Endothelial cell of umbilical vein (primary cell): ENCODE results near the gene MYO5B. TPM values are rescaled to one million over a fixed set of nuclear protein-coding genes. Genes with fewer than 3 reads are reported as not detected.

Experiments used
- BruUV-seq: library from RNA; stranded (reverse); fragments of 400-500 nt; replicated peaks from 2 replicates; lab custom pipeline; 2021; lab: Mats Ljungman, UMichigan
- CTCF ChIA-PET: fragments of 300-600, 350-600 bp; sonication (Branson Sonifier 250); formaldehyde crosslinking; loops from one replicate; lab custom pipeline; 2021; ENCODE audit warnings: antibody characterized with exemption, inconsistent platforms; lab: Charles Lee
- POLR2A ChIA-PET: fragments of 300-600, 350-600 bp; sonication (Branson Sonifier 250); formaldehyde crosslinking; loops from one replicate; lab custom pipeline; 2021; ENCODE audit warnings: antibody characterized with exemption, inconsistent platforms; lab: Charles Lee
- DNase-seq: peaks from one replicate; pipeline ENCODE4 v3.0.0-alpha.2; 2011; ENCODE audit warnings: low read depth, low spot score
- FAIRE-seq: peaks from 2 replicates; lab custom pipeline; 2011; peaks lifted over from hg19 to GRCh38; lab: Jason Lieb, UNC
- H2AFZ ChIP-seq: 2 replicates; pipeline ENCODE4 v1.6.0; 2012; ENCODE audit warnings: low read depth, low read length, control low read depth, inconsistent platforms
- H3K27ac ChIP-seq: 2 replicates; pipeline ENCODE4 v1.5.1; 2011; ENCODE audit warnings: low read depth, mild to moderate bottlenecking, control low read depth, low read length, moderate library complexity; ENCODE audit not compliant: insufficient read depth
- H3K27me3 ChIP-seq, 2 experiments: 2 replicates each; pipeline versions ENCODE4 v1.6.0 to v1.6.1; 2011; ENCODE audit warnings: low read length in 2 of 2, mixed read lengths in 1 of 2; ENCODE audit not compliant: control insufficient read depth in 2 of 2, insufficient read depth in 2 of 2
- H3K36me3 ChIP-seq, 2 experiments: 2 replicates in 1 of 2; 3 replicates in 1 of 2; pipeline ENCODE4 v1.5.1; 2011; ENCODE audit warnings: low read length in 2 of 2, mild to moderate bottlenecking in 1 of 2, moderate library complexity in 1 of 2; ENCODE audit not compliant: control insufficient read depth in 2 of 2, insufficient read depth in 2 of 2; ENCODE audit errors: extremely low read depth in 1 of 2
- H3K4me1 ChIP-seq: 3 replicates; pipeline ENCODE4 v1.5.1; 2011; ENCODE audit warnings: mild to moderate bottlenecking, low read length; ENCODE audit not compliant: control insufficient read depth, insufficient read depth; ENCODE audit errors: extremely low read depth
- H3K4me2 ChIP-seq: 2 replicates; pipeline ENCODE4 v1.6.1; 2011; ENCODE audit warnings: low read length, control low read depth, mixed read lengths; ENCODE audit not compliant: insufficient read depth
- H3K4me3 ChIP-seq, 3 experiments: fragments of 200-600 bp in 1 of 3; sonication (generic), shearing (Covaris generic) in 1 of 3; replicated peaks in 1 of 3; 2 replicates each; pipeline ENCODE4 v1.5.1; 2011 to 2016; ENCODE audit warnings: control low read depth in 3 of 3, low read length in 3 of 3, mild to moderate bottlenecking in 2 of 3, inconsistent platforms in 1 of 3, low read depth in 1 of 3, moderate library complexity in 1 of 3; ENCODE audit not compliant: insufficient read depth in 1 of 3
- H3K79me2 ChIP-seq: 2 replicates; pipeline ENCODE4 v1.6.0; 2012; ENCODE audit warnings: low read length, inconsistent platforms; ENCODE audit not compliant: control insufficient read depth, insufficient read depth
- H3K9ac ChIP-seq: replicated peaks from 2 replicates; pipeline ENCODE3; 2011; ENCODE audit warnings: low read length, control low read depth; ENCODE audit not compliant: insufficient read depth; ENCODE audit errors: extremely low read depth
- H3K9me1 ChIP-seq: replicated peaks from 3 replicates; pipeline ENCODE4 v1.6.0; 2011; ENCODE audit warnings: mild to moderate bottlenecking, low read length; ENCODE audit not compliant: control insufficient read depth, insufficient read depth; ENCODE audit errors: extremely low read depth
- H3K9me3 ChIP-seq: replicated peaks from 2 replicates; pipeline ENCODE4 v1.5.1; 2012; ENCODE audit warnings: low read length, inconsistent platforms; ENCODE audit not compliant: control insufficient read depth, insufficient read depth
- H4K20me1 ChIP-seq: replicated peaks from 2 replicates; pipeline ENCODE3; 2011; ENCODE audit warnings: mild to moderate bottlenecking, low read length; ENCODE audit not compliant: control insufficient read depth, insufficient read depth; ENCODE audit errors: extremely low read depth
- EZH2 ChIP-seq: IDR thresholded peaks from 2 replicates; pipeline ENCODE4 v1.6.1; 2012; ENCODE audit warnings: borderline replicate concordance, low read depth, mild to moderate bottlenecking, moderate library complexity, low read length, inconsistent platforms; ENCODE audit not compliant: severe bottlenecking
- JUN ChIP-seq: IDR thresholded peaks from 2 replicates; pipeline ENCODE4 v1.6.1; 2011; ENCODE audit warnings: borderline replicate concordance, low read depth; ENCODE audit not compliant: insufficient read length, insufficient read depth
- POLR2AphosphoS5 ChIP-seq: IDR thresholded peaks from 2 replicates; pipeline ENCODE4 v1.6.1; 2012; ENCODE audit warnings: low read depth, mild to moderate bottlenecking, control low read depth, low read length, moderate library complexity; ENCODE audit not compliant: insufficient read depth
- dilution Hi-C: fragments of 300-500 bp; cut with MboI; formaldehyde crosslinking; loops from one replicate; pipeline ENCODE4 v1.15.0; 2019; ENCODE audit warnings: low sequenced_read_pairs; ENCODE audit not compliant: extremely low pct_ligation_motif_present
- intact Hi-C: fragments of 100-400 bp; cut with micrococcal nuclease; formaldehyde crosslinking; loops from one replicate; pipeline ENCODE4 v1.10.0; 2022
- polyA plus RNA-seq, 4 experiments: library from polyadenylated mRNA; depleted of rRNA in 3 of 4; stranded (reverse) in 3 of 4; unstranded in 1 of 4; fragments of >200 nt; gene quantifications; 2 replicates each; pipeline versions ENCODE4 v1.2.1 to v1.2.3, GENCODE V29; 2011 to 2012; ENCODE audit warnings: missing spikeins in 1 of 4
- total RNA-seq: library from RNA; stranded (reverse); gene quantifications from 2 replicates; pipeline ENCODE4 v1.2.3, GENCODE V29; 2021
- TF ChIP-seq, protein P1 (sequence below): IDR thresholded peaks from 2 replicates; pipeline ENCODE4 v1.6.1; 2011; ENCODE audit not compliant: insufficient read depth, insufficient read length
- TF ChIP-seq, protein P2 (sequence below), 2 donors: IDR thresholded peaks; 1 replicate in 1 of 2; 2 replicates in 1 of 2; pipeline ENCODE4 v1.5.1; 2011; ENCODE audit warnings: low read length in 2 of 2, mild to moderate bottlenecking in 2 of 2, moderate library complexity in 2 of 2, control low read depth in 1 of 2, inconsistent platforms in 1 of 2, low read depth in 1 of 2; ENCODE audit not compliant: insufficient read depth in 1 of 2; ENCODE audit errors: extremely low read depth in 1 of 2

MYO5B gene
- total and polyA plus RNA-seq, 2 donors (not counting 3 experiments of a cell fraction or from before 2014, with no cell fraction given): 0.54 to 1.1 TPM

DNA sequence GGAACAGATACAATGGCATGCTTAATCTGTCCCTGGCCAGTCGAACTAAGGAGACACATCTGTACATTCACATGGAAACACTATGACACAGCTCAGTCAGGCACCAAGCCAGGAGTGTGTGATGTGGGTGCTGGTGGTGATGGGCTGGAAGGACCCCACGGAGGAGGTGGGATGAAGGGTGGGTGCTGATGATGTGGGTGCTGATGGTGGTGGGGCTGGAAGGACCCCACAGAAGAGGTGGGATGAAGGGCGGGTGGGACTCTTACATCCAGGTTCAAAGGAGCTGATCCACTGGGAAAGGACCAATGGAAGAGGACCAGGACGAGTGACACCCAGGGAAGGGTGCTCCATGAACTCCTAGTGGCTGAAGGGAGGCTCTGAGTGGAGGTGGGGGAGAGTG, 346.8 kb downstream of the MYO5B start:
- FAIRE-seq (no peak), DNase-seq (no peak)
- peaks cover 13% of the 10 kb centered on the region for H3K4me1 ChIP-seq
- BruUV-seq: no TSS peak
- H3K79me2 ChIP-seq: no peaks in the 10 kb centered on the region
- H3K27me3 ChIP-seq: no peaks in the 10 kb centered on the region
- CTCF ChIA-PET: interaction anchor here (0.7 to 5.6 kb wide), 3 partner anchors 11 to 339 kb away, joined by 3 to 38 read pairs (median 3); no protein-coding TSS in a partner anchor
- H3K27ac ChIP-seq: no peak overlapping the region
- dilution Hi-C loops (no loop called here), intact Hi-C loops (no loop called here)
- no peaks in the 10 kb centered on the region for H3K36me3 ChIP-seq
- POLR2A ChIA-PET: no interaction called here
- no peaks in the 10 kb centered on the region for H3K9me3 ChIP-seq
- H3K9ac ChIP-seq: no peak overlapping the region
- no peak overlapping the region for H2AFZ ChIP-seq
- TF ChIP-seq, protein P1, sequence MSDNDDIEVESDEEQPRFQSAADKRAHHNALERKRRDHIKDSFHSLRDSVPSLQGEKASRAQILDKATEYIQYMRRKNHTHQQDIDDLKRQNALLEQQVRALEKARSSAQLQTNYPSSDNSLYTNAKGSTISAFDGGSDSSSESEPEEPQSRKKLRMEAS: no peak
- TF ChIP-seq JUN (no peak), EZH2 (no peak), POLR2AphosphoS5 (no peak)
- TF ChIP-seq, protein P2, sequence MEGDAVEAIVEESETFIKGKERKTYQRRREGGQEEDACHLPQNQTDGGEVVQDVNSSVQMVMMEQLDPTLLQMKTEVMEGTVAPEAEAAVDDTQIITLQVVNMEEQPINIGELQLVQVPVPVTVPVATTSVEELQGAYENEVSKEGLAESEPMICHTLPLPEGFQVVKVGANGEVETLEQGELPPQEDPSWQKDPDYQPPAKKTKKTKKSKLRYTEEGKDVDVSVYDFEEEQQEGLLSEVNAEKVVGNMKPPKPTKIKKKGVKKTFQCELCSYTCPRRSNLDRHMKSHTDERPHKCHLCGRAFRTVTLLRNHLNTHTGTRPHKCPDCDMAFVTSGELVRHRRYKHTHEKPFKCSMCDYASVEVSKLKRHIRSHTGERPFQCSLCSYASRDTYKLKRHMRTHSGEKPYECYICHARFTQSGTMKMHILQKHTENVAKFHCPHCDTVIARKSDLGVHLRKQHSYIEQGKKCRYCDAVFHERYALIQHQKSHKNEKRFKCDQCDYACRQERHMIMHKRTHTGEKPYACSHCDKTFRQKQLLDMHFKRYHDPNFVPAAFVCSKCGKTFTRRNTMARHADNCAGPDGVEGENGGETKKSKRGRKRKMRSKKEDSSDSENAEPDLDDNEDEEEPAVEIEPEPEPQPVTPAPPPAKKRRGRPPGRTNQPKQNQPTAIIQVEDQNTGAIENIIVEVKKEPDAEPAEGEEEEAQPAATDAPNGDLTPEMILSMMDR (IDR thresholded peaks at IDR 0.05; ENCODE audit: extremely low read depth in 1 of 2, insufficient read depth in 1 of 2, low read depth in 1 of 2, low read length in 2 of 2): no peak
- H4K20me1 ChIP-seq: no peaks in the 10 kb centered on the region
- H3K9me1 ChIP-seq: no peaks in the 10 kb centered on the region
- H3K4me3 ChIP-seq: no peak overlapping the region
- H3K4me2 ChIP-seq: no peak overlapping the region
